ENCODE data around the gene HMGB3. TPM values are rescaled to one million over a fixed set of nuclear protein-coding genes. Genes with fewer than 3 reads are reported as not detected.

HMGB3 gene
- total and polyA plus RNA-seq, 8 donors = 1.2 to 19.7 (median 10.7) TPM; not detected in 1

GRCh38 chrX:150990910-150991309 is 7.8 kb downstream of the HMGB3 start:
- H3K4me1 ChIP-seq = no peaks in the 10 kb centered on the region
- no peak overlapping the region for H3K4me3 ChIP-seq
- peaks cover 0 to 11% (median 0%) of the 10 kb centered on the region in 4 donors for H3K36me3 ChIP-seq
- DNase-seq = no peak
- no peak overlapping the region for H3K27ac ChIP-seq
- WGBS, 5 donors = 37 to 67% (median 41%) methylated on average over 4 to 5 of the region's 5 CpGs
- intact Hi-C loops (cut with DNase I; ENCODE audit: low total_unique reads) = no loop called here
- H3K9me3 ChIP-seq = no peaks in the 10 kb centered on the region
- TF ChIP-seq, protein P1, sequence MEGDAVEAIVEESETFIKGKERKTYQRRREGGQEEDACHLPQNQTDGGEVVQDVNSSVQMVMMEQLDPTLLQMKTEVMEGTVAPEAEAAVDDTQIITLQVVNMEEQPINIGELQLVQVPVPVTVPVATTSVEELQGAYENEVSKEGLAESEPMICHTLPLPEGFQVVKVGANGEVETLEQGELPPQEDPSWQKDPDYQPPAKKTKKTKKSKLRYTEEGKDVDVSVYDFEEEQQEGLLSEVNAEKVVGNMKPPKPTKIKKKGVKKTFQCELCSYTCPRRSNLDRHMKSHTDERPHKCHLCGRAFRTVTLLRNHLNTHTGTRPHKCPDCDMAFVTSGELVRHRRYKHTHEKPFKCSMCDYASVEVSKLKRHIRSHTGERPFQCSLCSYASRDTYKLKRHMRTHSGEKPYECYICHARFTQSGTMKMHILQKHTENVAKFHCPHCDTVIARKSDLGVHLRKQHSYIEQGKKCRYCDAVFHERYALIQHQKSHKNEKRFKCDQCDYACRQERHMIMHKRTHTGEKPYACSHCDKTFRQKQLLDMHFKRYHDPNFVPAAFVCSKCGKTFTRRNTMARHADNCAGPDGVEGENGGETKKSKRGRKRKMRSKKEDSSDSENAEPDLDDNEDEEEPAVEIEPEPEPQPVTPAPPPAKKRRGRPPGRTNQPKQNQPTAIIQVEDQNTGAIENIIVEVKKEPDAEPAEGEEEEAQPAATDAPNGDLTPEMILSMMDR (IDR thresholded peaks at IDR 0.05) = no peak
- TF ChIP-seq EP300 (IDR thresholded peaks at IDR 0.05) = no peak
- H3K27me3 ChIP-seq = no peaks in the 10 kb centered on the region

DNA sequence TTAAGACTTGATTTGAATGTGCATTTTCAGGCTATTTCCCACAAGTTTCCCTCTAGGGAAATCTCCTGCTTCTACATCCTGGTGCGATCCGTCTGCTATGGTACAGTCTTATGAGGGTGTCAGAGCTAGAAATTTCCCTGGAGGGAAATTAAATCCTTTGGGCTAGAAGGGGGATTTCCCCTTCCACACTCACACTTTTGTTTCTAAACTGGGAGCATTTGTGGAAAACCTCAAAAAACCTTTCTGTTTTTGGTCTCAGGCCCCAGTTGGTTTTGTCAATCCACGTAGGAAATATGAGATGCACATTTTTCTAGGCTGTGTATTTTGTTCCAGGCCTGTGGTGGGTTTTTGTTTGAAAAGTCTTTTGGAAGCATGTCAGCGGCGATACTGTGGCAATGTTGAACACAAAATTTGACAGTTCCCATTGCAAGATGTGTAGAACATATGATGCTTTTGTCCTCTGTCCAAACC is 17.8 kb downstream of the HMGB3 start:
- Histone ChIP-seq H3K27ac (no peak overlapping the region), H3K4me1 (no peaks in the 10 kb centered on the region), H3K36me3 (no peaks in the 10 kb centered on the region), H3K9me3 (no peaks in the 10 kb centered on the region), H3K27me3 (no peaks in the 10 kb centered on the region), H3K4me3 (no peak overlapping the region)
- WGBS, 5 donors = 54 to 80% (median 73%) methylated on average over 5 of the region's 5 CpGs
- no peak for DNase-seq
- intact Hi-C loops (cut with DNase I; ENCODE audit: low total_unique reads) = no loop called here
- TF ChIP-seq POLR2AphosphoS5 (IDR thresholded peaks at IDR 0.05) (no peak), POLR2A (IDR thresholded peaks at IDR 0.05) (no peak), EP300 (IDR thresholded peaks at IDR 0.05) (no peak)
- TF ChIP-seq, protein P1 (IDR thresholded peaks at IDR 0.05) = no peak

DNA sequence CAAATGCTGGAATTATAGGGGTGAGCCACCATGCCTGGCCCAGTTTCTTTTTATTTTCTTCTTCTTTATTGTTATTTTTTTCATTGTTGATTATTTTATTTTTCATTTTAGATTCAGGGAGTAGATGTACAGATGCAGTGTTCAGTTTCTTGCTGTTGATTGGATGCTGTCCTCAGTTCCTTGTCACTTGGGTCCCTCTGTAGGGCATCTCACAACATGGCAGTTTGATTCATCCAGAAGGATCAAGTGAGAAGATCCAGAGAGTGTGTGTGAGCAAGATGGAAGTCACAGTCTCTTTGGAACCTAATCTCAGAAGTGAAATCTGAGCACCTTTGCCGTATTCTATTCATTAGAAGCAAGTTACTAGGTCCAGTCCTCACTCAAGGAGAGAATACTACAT is 20.9 kb downstream of the HMGB3 start:
- intact Hi-C loops (cut with DNase I; ENCODE audit: low total_unique reads) = no loop called here
- H3K4me1 ChIP-seq = no peaks in the 10 kb centered on the region

GRCh38 chrX:151006410-151007109 is 23.4 kb downstream of the HMGB3 start:
- Histone ChIP-seq H3K4me1 (no peaks in the 10 kb centered on the region), H3K4me3 (no peak overlapping the region), H3K27me3 (no peaks in the 10 kb centered on the region), H3K9me3 (no peaks in the 10 kb centered on the region), H3K27ac (no peak overlapping the region), H3K36me3 (no peaks in the 10 kb centered on the region)
- WGBS, 5 donors = 80 to 91% (median 85%) methylated on average over 4 of the region's 4 CpGs
- TF ChIP-seq POLR2AphosphoS5 (IDR thresholded peaks at IDR 0.05) = no peak
- intact Hi-C loops (cut with DNase I; ENCODE audit: low total_unique reads) = no loop called here
- no peak for DNase-seq

More for the DNA sequence above, 20.9 kb downstream of the HMGB3 start:
- Histone ChIP-seq H3K4me3 (no peak overlapping the region), H3K27ac (no peak overlapping the region), H3K36me3 (no peaks in the 10 kb centered on the region), H3K27me3 (no peaks in the 10 kb centered on the region), H3K9me3 (no peaks in the 10 kb centered on the region)
- DNase-seq = no peak
- 57 to 78% (median 60%) methylated on average over 1 of the region's 1 CpG for WGBS, 5 donors
- TF ChIP-seq EP300 (IDR thresholded peaks at IDR 0.05) = no peak
- TF ChIP-seq POLR2AphosphoS5 (IDR thresholded peaks at IDR 0.05) = no peak
- no peak for TF ChIP-seq POLR2A (IDR thresholded peaks at IDR 0.05)
- TF ChIP-seq, protein P1 (IDR thresholded peaks at IDR 0.05) = no peak

GRCh38 chrX:151009582-151009981 is 26.4 kb downstream of the HMGB3 start:
- no peak for TF ChIP-seq POLR2A (IDR thresholded peaks at IDR 0.05)
- TF ChIP-seq, protein P1 (IDR thresholded peaks at IDR 0.05) = no peak
- TF ChIP-seq EP300 (IDR thresholded peaks at IDR 0.05) = no peak
- no peak for TF ChIP-seq POLR2AphosphoS5 (IDR thresholded peaks at IDR 0.05)
- H3K4me1 ChIP-seq = no peaks in the 10 kb centered on the region
- H3K9me3 ChIP-seq = peaks cover 0 to 15% (median 8%) of the 10 kb centered on the region in 4 donors
- no peaks in the 10 kb centered on the region for H3K36me3 ChIP-seq
- no peak for DNase-seq
- intact Hi-C loops (cut with DNase I; ENCODE audit: low total_unique reads) = no loop called here
- no peaks in the 10 kb centered on the region for H3K27me3 ChIP-seq
- H3K27ac ChIP-seq = no peak overlapping the region
- 47 to 63% (median 52%) methylated on average over 2 of the region's 2 CpGs for WGBS, 5 donors
- no peak overlapping the region for H3K4me3 ChIP-seq
